CD8-positive, alpha-beta memory T cell (primary cell): ENCODE results near the gene WDR46. TPM values are rescaled to one million over a fixed set of nuclear protein-coding genes. Genes with fewer than 3 reads are reported as not detected.

Experiments
- CTCF ChIA-PET: fragments of 350-600 bp; sonication (Branson Sonifier 250); formaldehyde crosslinking; loops from one replicate; lab custom pipeline; 2021; ENCODE audit warnings: antibody characterized with exemption; lab: Charles Lee
- POLR2A ChIA-PET: fragments of 350-600 bp; sonication (Branson Sonifier 250); formaldehyde crosslinking; loops from one replicate; lab custom pipeline; 2021; ENCODE audit warnings: antibody characterized with exemption; lab: Charles Lee
- DNase-seq, 5 donors: peaks; one replicate each; pipeline versions ENCODE4 v3.0.0 to v3.0.0-alpha.2; 2020 to 2022; ENCODE audit warnings: mixed read lengths in 1 of 5
- H3K27ac ChIP-seq: one replicate; pipeline ENCODE4 v1.7.0; 2013; ENCODE audit warnings: low read depth, mild to moderate bottlenecking, low read length, moderate library complexity
- H3K27me3 ChIP-seq: 2 replicates; pipeline ENCODE4 v1.7.0; 2013; ENCODE audit warnings: low read length, mild to moderate bottlenecking; ENCODE audit not compliant: insufficient read depth, poor library complexity, severe bottlenecking
- H3K36me3 ChIP-seq: 2 replicates; pipeline ENCODE4 v1.7.0; 2013; ENCODE audit warnings: mild to moderate bottlenecking, low read length, moderate library complexity; ENCODE audit not compliant: insufficient read depth
- H3K4me1 ChIP-seq: 2 replicates; pipeline ENCODE4 v1.7.0; 2013; ENCODE audit warnings: mild to moderate bottlenecking, low read length, moderate library complexity; ENCODE audit not compliant: insufficient read depth
- H3K4me3 ChIP-seq: 2 replicates; pipeline ENCODE4 v1.7.0; 2013; ENCODE audit warnings: mild to moderate bottlenecking, low read length
- H3K9me3 ChIP-seq: 2 replicates; pipeline ENCODE4 v1.7.0; 2013; ENCODE audit warnings: mild to moderate bottlenecking, low read length
- H3K27ac Mint-ChIP-seq, 8 donors: one replicate each; pipeline ENCODE4 v1.8.0; 2020 to 2021; ENCODE audit warnings: mixed read lengths in 8 of 8, mild to moderate bottlenecking in 6 of 8, inconsistent platforms in 3 of 8, moderate library complexity in 3 of 8
- H3K27me3 Mint-ChIP-seq, 2 donors: one replicate each; pipeline ENCODE4 v1.8.0; 2020 to 2021; ENCODE audit warnings: mixed read lengths in 2 of 2, mild to moderate bottlenecking in 1 of 2, moderate library complexity in 1 of 2
- H3K36me3 Mint-ChIP-seq, 3 donors: one replicate each; pipeline ENCODE4 v1.8.0; 2020 to 2021; ENCODE audit warnings: mixed read lengths in 3 of 3, inconsistent platforms in 1 of 3, mild to moderate bottlenecking in 1 of 3
- H3K4me1 Mint-ChIP-seq, 3 donors: one replicate each; pipeline ENCODE4 v1.8.0; 2020 to 2021; ENCODE audit warnings: mixed read lengths in 3 of 3, inconsistent platforms in 1 of 3, mild to moderate bottlenecking in 1 of 3
- H3K4me3 Mint-ChIP-seq, 7 donors: one replicate each; pipeline ENCODE4 v1.8.0; 2020 to 2021; ENCODE audit warnings: mixed read lengths in 7 of 7, mild to moderate bottlenecking in 6 of 7, moderate library complexity in 4 of 7, inconsistent platforms in 2 of 7
- H3K9me3 Mint-ChIP-seq, 5 donors: one replicate each; pipeline ENCODE4 v1.8.0; 2020 to 2022; ENCODE audit warnings: mixed read lengths in 5 of 5, mild to moderate bottlenecking in 3 of 5, moderate library complexity in 2 of 5, inconsistent platforms in 1 of 5
- polyA plus RNA-seq: library from polyadenylated mRNA; unstranded; fragments of 300-500 nt; fragmentation: Illumina TruSeq; gene quantifications from one replicate; pipeline ENCODE4 v1.2.3, GENCODE V29; 2021
- total RNA-seq, 2 experiments: library from RNA; stranded (reverse); gene quantifications; one replicate each; pipeline ENCODE4 v1.2.3, GENCODE V29; 2021

Gene WDR46
- total and polyA plus RNA-seq, 3 experiments from 2014 or later: 76.0 to 117 (median 112) TPM

- Histone ChIP-seq H3K36me3 (peaks cover 14% of the 10 kb centered on the region), H3K27me3 (no peaks in the 10 kb centered on the region), H3K4me1 (peaks cover 39% of the 10 kb centered on the region), H3K4me3 (peak overlapping the region; percentile 87), H3K27ac (peak overlapping the region; percentile 98), H3K9me3 (no peaks in the 10 kb centered on the region)
- Mint-ChIP-seq H3K27me3 (peaks cover 0 to 3% of the 10 kb centered on the region in 2 donors), H3K4me3 (peak overlapping the region; percentile 95 to 100 (median 98)), H3K4me1 (peaks cover 54 to 73% (median 60%) of the 10 kb centered on the region in 3 donors), H3K27ac (peak overlapping the region; percentile 95 to 100 (median 99)), H3K9me3 (no peaks in the 10 kb centered on the region), H3K36me3 (peaks cover 4 to 57% (median 9%) of the 10 kb centered on the region in 3 donors)
- peak in 2 of 5 donors; percentile 51 to 63 for DNase-seq
- CTCF ChIA-PET: interaction anchor here (0.8 to 2.8 kb wide), 9 partner anchors 11 to 77 kb away, joined by 3 to 23 read pairs (median 8); partner anchors contain the start of genes B3GALT4, PFDN6, RGL2 and WDR46
- POLR2A ChIA-PET: interaction anchor here (0.7 to 2.5 kb wide), 7 partner anchors 14 to 308 kb away, joined by 3 to 35 read pairs (median 4); partner anchors contain the start of genes B3GALT4, ITPR3, PFDN6 and RGL2
Measured at GRCh38 chr6:33313105-33313708, 24.2 kb upstream of the WDR46 start.

GRCh38 chr6:33312361-33313104, 23.5 kb upstream of the WDR46 start:
- Mint-ChIP-seq H3K27me3 (no peaks in the 10 kb centered on the region), H3K36me3 (peaks cover 4 to 56% (median 9%) of the 10 kb centered on the region in 3 donors), H3K4me1 (peaks cover 52 to 72% (median 60%) of the 10 kb centered on the region in 3 donors), H3K4me3 (peak overlapping the region; percentile 95 to 100 (median 98)), H3K9me3 (no peaks in the 10 kb centered on the region), H3K27ac (peak overlapping the region; percentile 95 to 100 (median 99))
- H3K27me3 ChIP-seq: no peaks in the 10 kb centered on the region
- DNase-seq: peak; percentile 76 to 91 (median 81)
- peaks cover 14% of the 10 kb centered on the region for H3K36me3 ChIP-seq
- CTCF ChIA-PET: interaction anchor here (0.8 to 2.8 kb wide), 11 partner anchors 10 to 78 kb away, joined by 3 to 23 read pairs (median 6); partner anchors contain the start of genes B3GALT4, PFDN6, RGL2 and WDR46
- H3K4me1 ChIP-seq: peaks cover 37% of the 10 kb centered on the region
- peak overlapping the region; percentile 98 for H3K27ac ChIP-seq
- POLR2A ChIA-PET: interaction anchor here (0.5 to 2.5 kb wide), 8 partner anchors 11 to 309 kb away, joined by 3 to 35 read pairs (median 4); partner anchors contain the start of genes B3GALT4, ITPR3, PFDN6 and RGL2
- H3K4me3 ChIP-seq: peak overlapping the region; percentile 87
- H3K9me3 ChIP-seq: no peaks in the 10 kb centered on the region

- no peak overlapping the region for H3K4me3 ChIP-seq
- no peaks in the 10 kb centered on the region for H3K9me3 ChIP-seq
- peaks cover 4 to 75% (median 16%) of the 10 kb centered on the region in 3 donors for H3K36me3 Mint-ChIP-seq
- H3K4me1 ChIP-seq: peaks cover 20% of the 10 kb centered on the region
- H3K27ac ChIP-seq: no peak overlapping the region
- ChIA-PET CTCF (no interaction called here), POLR2A (interaction anchor here (0.7 kb wide), 1 partner anchor 103 kb away, joined by 4 read pairs; no protein-coding TSS in a partner anchor)
- no peaks in the 10 kb centered on the region for H3K27me3 Mint-ChIP-seq
- peak overlapping the region in 7 of 8 donors; percentile 43 to 82 (median 65) for H3K27ac Mint-ChIP-seq
- peaks cover 35% of the 10 kb centered on the region for H3K36me3 ChIP-seq
- DNase-seq: no peak
- peaks cover 34 to 54% (median 41%) of the 10 kb centered on the region in 3 donors for H3K4me1 Mint-ChIP-seq
- H3K27me3 ChIP-seq: no peaks in the 10 kb centered on the region
- no peaks in the 10 kb centered on the region for H3K9me3 Mint-ChIP-seq
- H3K4me3 Mint-ChIP-seq: peak overlapping the region in 2 of 7 donors; percentile 38 to 52
Measured at GRCh38 chr6:33306356-33306755, 17.3 kb upstream of the WDR46 start.

GRCh38 chr6:33305052-33305451, 16.0 kb upstream of the WDR46 start:
- H3K4me1 Mint-ChIP-seq: peaks cover 33 to 53% (median 41%) of the 10 kb centered on the region in 3 donors
- Histone ChIP-seq H3K36me3 (peaks cover 35% of the 10 kb centered on the region), H3K27ac (no peak overlapping the region), H3K27me3 (no peaks in the 10 kb centered on the region), H3K4me1 (peaks cover 20% of the 10 kb centered on the region), H3K4me3 (no peak overlapping the region), H3K9me3 (no peaks in the 10 kb centered on the region)
- POLR2A ChIA-PET: no interaction called here
- no peak for DNase-seq
- H3K36me3 Mint-ChIP-seq: peaks cover 4 to 73% (median 15%) of the 10 kb centered on the region in 3 donors
- no peak overlapping the region for H3K4me3 Mint-ChIP-seq
- H3K27me3 Mint-ChIP-seq: peaks cover 0 to under 1% of the 10 kb centered on the region in 2 donors
- no peaks in the 10 kb centered on the region for H3K9me3 Mint-ChIP-seq
- CTCF ChIA-PET: no interaction called here
- peak overlapping the region in 7 of 8 donors; percentile 33 to 76 (median 63) for H3K27ac Mint-ChIP-seq

GRCh38 chr6:33304216-33304615, 15.2 kb upstream of the WDR46 start:
- CTCF ChIA-PET: interaction anchor here (1.8 kb wide), 1 partner anchor 14 kb away, joined by 5 read pairs; the partner anchor contains the start of gene ZBTB22

GRCh38 chr6:33301877-33302276, 12.8 kb upstream of the WDR46 start:
- CTCF ChIA-PET: interaction anchor here (0.9 to 3.9 kb wide), 4 partner anchors 11 to 43 kb away, joined by 3 to 35 read pairs (median 6); partner anchors contain the start of genes B3GALT4, PFDN6 and WDR46
- Histone ChIP-seq H3K27me3 (no peaks in the 10 kb centered on the region), H3K4me1 (peaks cover 31% of the 10 kb centered on the region), H3K9me3 (no peaks in the 10 kb centered on the region), H3K36me3 (peaks cover 33% of the 10 kb centered on the region), H3K27ac (no peak overlapping the region), H3K4me3 (no peak overlapping the region)
- DNase-seq: no peak
- Mint-ChIP-seq H3K4me3 (peak overlapping the region in 3 of 7 donors; percentile 14 to 99 (median 70)), H3K27me3 (peaks cover 0 to 5% of the 10 kb centered on the region in 2 donors), H3K4me1 (peaks cover 40 to 57% (median 40%) of the 10 kb centered on the region in 3 donors), H3K27ac (peak overlapping the region in 3 of 8 donors; percentile 72 to 96 (median 82)), H3K36me3 (peaks cover 0 to 67% (median 8%) of the 10 kb centered on the region in 3 donors), H3K9me3 (no peaks in the 10 kb centered on the region)
- POLR2A ChIA-PET: interaction anchor here (1.3 kb wide), 1 partner anchor 10 kb away, joined by 23 read pairs; no protein-coding TSS in a partner anchor

More at GRCh38 chr6:33304216-33304615, 15.2 kb upstream of the WDR46 start:
- no peak overlapping the region for H3K4me3 ChIP-seq
- H3K4me1 Mint-ChIP-seq: peaks cover 41 to 59% (median 49%) of the 10 kb centered on the region in 3 donors
- DNase-seq: no peak
- H3K27ac ChIP-seq: no peak overlapping the region
- H3K9me3 Mint-ChIP-seq: no peaks in the 10 kb centered on the region
- H3K36me3 Mint-ChIP-seq: peaks cover 4 to 76% (median 16%) of the 10 kb centered on the region in 3 donors
- POLR2A ChIA-PET: no interaction called here
- H3K4me3 Mint-ChIP-seq: no peak overlapping the region
- H3K27me3 ChIP-seq: no peaks in the 10 kb centered on the region
- H3K27me3 Mint-ChIP-seq: peaks cover 0 to 4% of the 10 kb centered on the region in 2 donors
- peaks cover 35% of the 10 kb centered on the region for H3K36me3 ChIP-seq
- H3K27ac Mint-ChIP-seq: peak overlapping the region in 2 of 8 donors; percentile 19 to 50
- peaks cover 26% of the 10 kb centered on the region for H3K4me1 ChIP-seq
- no peaks in the 10 kb centered on the region for H3K9me3 ChIP-seq

- Histone ChIP-seq H3K4me3 (peak overlapping the region; percentile 99), H3K4me1 (peaks cover 11% of the 10 kb centered on the region), H3K9me3 (no peaks in the 10 kb centered on the region), H3K36me3 (peaks cover 18% of the 10 kb centered on the region), H3K27me3 (no peaks in the 10 kb centered on the region), H3K27ac (peak overlapping the region; percentile 89)
- DNase-seq: peak; percentile 88 to 95 (median 90)
- POLR2A ChIA-PET: interaction anchor here (0.5 to 2.7 kb wide), 13 partner anchors 10 to 678 kb away, joined by 3 to 30 read pairs (median 9); partner anchors contain the start of genes B3GALT4, PFDN6, RING1 and RPS18
- Mint-ChIP-seq H3K9me3 (no peaks in the 10 kb centered on the region), H3K4me1 (peaks cover 34 to 52% (median 36%) of the 10 kb centered on the region in 3 donors), H3K36me3 (peaks cover 0 to 68% (median 9%) of the 10 kb centered on the region in 3 donors), H3K27me3 (peaks cover 0 to 5% of the 10 kb centered on the region in 2 donors), H3K27ac (peak overlapping the region; percentile 94 to 100 (median 99)), H3K4me3 (peak overlapping the region; percentile 98 to 100 (median 99))
- CTCF ChIA-PET: interaction anchor here (0.6 to 4.2 kb wide), 18 partner anchors 9 to 127 kb away, joined by 3 to 35 read pairs (median 4); partner anchors contain the start of genes B3GALT4, PFDN6, RPS18 and VPS52
Measured at GRCh38 chr6:33299237-33299944, 10.4 kb upstream of the WDR46 start.
